ENCODE data around the gene PMVK. TPM values are rescaled to one million over a fixed set of nuclear protein-coding genes. Genes with fewer than 3 reads are reported as not detected.

Gene PMVK
- polyA plus RNA-seq, 3 donors: 17.2 to 43.2 (median 41.9) TPM

GRCh38 chr1:154926201-154926600, 10.3 kb downstream of the PMVK start:
- H3K9ac ChIP-seq (ENCODE audit: insufficient read depth, low read length, poor library complexity, severe bottlenecking): no peak overlapping the region
- H3K4me3 Mint-ChIP-seq: no peak overlapping the region
- no peak overlapping the region for H2AFZ ChIP-seq (ENCODE audit: insufficient read depth, low read depth, low read length, poor library complexity, severe bottlenecking)
- no peaks in the 10 kb centered on the region for H3K9me3 Mint-ChIP-seq
- no peak overlapping the region for H3K4me3 ChIP-seq (replicated peaks in 1 of 3; ENCODE audit: low read depth in 2 of 3, low read length in 3 of 3)
- H4K20me1 ChIP-seq (ENCODE audit: insufficient read depth, low read length): no peaks in the 10 kb centered on the region
- no peaks in the 10 kb centered on the region for H3K79me2 ChIP-seq (ENCODE audit: insufficient read depth, low read length)
- H3K4me1 Mint-ChIP-seq: peaks cover 15% of the 10 kb centered on the region
- H3K27ac ChIP-seq (ENCODE audit: low read depth in 1 of 2, low read length in 2 of 2): peak overlapping the region in 1 of 2 donors; percentile 51
- H3K27me3 ChIP-seq (ENCODE audit: control insufficient read depth in 2 of 2, insufficient read depth in 2 of 2, low read length in 2 of 2): no peaks in the 10 kb centered on the region
- H3K27ac Mint-ChIP-seq: peak overlapping the region in 1 of 7 donors; percentile 60
- peaks cover 0 to 5% (median 3%) of the 10 kb centered on the region in 3 donors for H3K27me3 Mint-ChIP-seq (ENCODE audit: low read depth in 3 of 3)
- intact Hi-C loops (cut with micrococcal nuclease): no loop called here
- 32% methylated on average over 7 of the region's 13 CpGs for WGBS (ENCODE audit: insufficient coverage)
- no peaks in the 10 kb centered on the region for H3K9me3 ChIP-seq (replicated peaks in 1 of 2; ENCODE audit: control insufficient read depth in 1 of 2, insufficient read depth in 1 of 2, low read length in 2 of 2)
- no peak overlapping the region for H3K4me2 ChIP-seq (replicated peaks; ENCODE audit: extremely low read depth, low read length, poor library complexity, severe bottlenecking)
- H3K36me3 Mint-ChIP-seq: peaks cover 68 to 88% of the 10 kb centered on the region in 2 donors
- peaks cover 9% of the 10 kb centered on the region in 2 donors for H3K4me1 ChIP-seq (ENCODE audit: control insufficient read depth in 1 of 2, insufficient read depth in 2 of 2, low read length in 2 of 2)
- DNase-seq: no peak
- no peak for TF ChIP-seq CTCF (IDR thresholded peaks at IDR 0.05)
- H3K36me3 ChIP-seq (replicated peaks in 1 of 2; ENCODE audit: control insufficient read depth in 1 of 2, insufficient read depth in 2 of 2, low read length in 2 of 2): peaks cover 55 to 90% of the 10 kb centered on the region in 2 donors

- Histone ChIP-seq H2AFZ (ENCODE audit: insufficient read depth, low read depth, low read length, poor library complexity, severe bottlenecking) (no peak overlapping the region), H3K9ac (ENCODE audit: insufficient read depth, low read length, poor library complexity, severe bottlenecking) (no peak overlapping the region), H3K4me1 (ENCODE audit: control insufficient read depth in 1 of 2, insufficient read depth in 2 of 2, low read length in 2 of 2) (peaks cover 9% of the 10 kb centered on the region in 2 donors), H3K36me3 (replicated peaks in 1 of 2; ENCODE audit: control insufficient read depth in 1 of 2, insufficient read depth in 2 of 2, low read length in 2 of 2) (peaks cover 55 to 89% of the 10 kb centered on the region in 2 donors), H3K79me2 (ENCODE audit: insufficient read depth, low read length) (no peaks in the 10 kb centered on the region), H3K27ac (ENCODE audit: low read depth in 1 of 2, low read length in 2 of 2) (peak overlapping the region in 1 of 2 donors; percentile 51), H4K20me1 (ENCODE audit: insufficient read depth, low read length) (no peaks in the 10 kb centered on the region), H3K9me3 (replicated peaks in 1 of 2; ENCODE audit: control insufficient read depth in 1 of 2, insufficient read depth in 1 of 2, low read length in 2 of 2) (no peaks in the 10 kb centered on the region), H3K27me3 (ENCODE audit: control insufficient read depth in 2 of 2, insufficient read depth in 2 of 2, low read length in 2 of 2) (no peaks in the 10 kb centered on the region), H3K4me3 (replicated peaks in 1 of 3; ENCODE audit: low read depth in 2 of 3, low read length in 3 of 3) (no peak overlapping the region), H3K4me2 (replicated peaks; ENCODE audit: extremely low read depth, low read length, poor library complexity, severe bottlenecking) (no peak overlapping the region)
- Mint-ChIP-seq H3K4me1 (peaks cover 15% of the 10 kb centered on the region), H3K4me3 (no peak overlapping the region), H3K9me3 (no peaks in the 10 kb centered on the region), H3K27me3 (ENCODE audit: low read depth in 3 of 3) (peaks cover 0 to 3% (median 1%) of the 10 kb centered on the region in 3 donors), H3K36me3 (peaks cover 71 to 88% of the 10 kb centered on the region in 2 donors), H3K27ac (peak overlapping the region in 2 of 7 donors; percentile 60 to 72)
- intact Hi-C loops (cut with micrococcal nuclease): no loop called here
- 88% methylated on average over 1 of the region's 3 CpGs for WGBS (ENCODE audit: insufficient coverage)
- no peak for DNase-seq
- no peak for TF ChIP-seq CTCF (IDR thresholded peaks at IDR 0.05)
These were observed 11.0 kb downstream of the PMVK start for GRCh38 chr1:154925335-154926170.
